Suppressor macrophage treated with lipopolysaccharide for 1 hour (primary cell): Measurements from ENCODE around the gene MEF2D.

Source experiments
- DNase-seq, 3 donors: peaks; one replicate each; pipeline ENCODE4 v3.0.0-alpha.2; 2020 to 2022

MEF2D gene

GRCh38 chr1:156439777-156440183 lies 60.8 kb downstream of the MEF2D start:
- no peak for DNase-seq

GRCh38 chr1:156439036-156439776 lies 61.4 kb downstream of the MEF2D start:
- DNase-seq: no peak

GRCh38 chr1:156438278-156438987 lies 62.1 kb downstream of the MEF2D start:
- DNase-seq: no peak

- DNase-seq: no peak
Observed at GRCh38 chr1:156437037-156437867, 63.3 kb downstream of the MEF2D start.

- peak in 2 of 3 donors; percentile 17 to 41 for DNase-seq
Observed at GRCh38 chr1:156436141-156437036, 64.2 kb downstream of the MEF2D start.

GRCh38 chr1:156435545-156436140 lies 64.9 kb downstream of the MEF2D start:
- peak; percentile 36 to 55 (median 39) for DNase-seq

- no peak for DNase-seq
Observed at GRCh38 chr1:156434989-156435544, 65.5 kb downstream of the MEF2D start.

- no peak for DNase-seq
Observed at GRCh38 chr1:156433602-156434001, 67.0 kb downstream of the MEF2D start.

- DNase-seq: no peak
Observed at GRCh38 chr1:156433032-156433431, 67.5 kb downstream of the MEF2D start.

GRCh38 chr1:156432669-156433018 lies 67.9 kb downstream of the MEF2D start:
- no peak for DNase-seq

- DNase-seq: no peak
Observed at GRCh38 chr1:156431769-156432668, 68.6 kb downstream of the MEF2D start.

- DNase-seq: no peak
Observed at GRCh38 chr1:156431366-156431765, 69.2 kb downstream of the MEF2D start.

GRCh38 chr1:156430866-156431265 lies 69.7 kb downstream of the MEF2D start:
- no peak for DNase-seq

- no peak for DNase-seq
Observed at GRCh38 chr1:156430303-156430702, 70.3 kb downstream of the MEF2D start.

- no peak for DNase-seq
Observed at GRCh38 chr1:156429313-156430060, 71.1 kb downstream of the MEF2D start.

- no peak for DNase-seq
Observed at GRCh38 chr1:156428746-156429288, 71.8 kb downstream of the MEF2D start.

GRCh38 chr1:156427957-156428356 lies 72.6 kb downstream of the MEF2D start:
- no peak for DNase-seq

GRCh38 chr1:156425943-156426342 lies 74.6 kb downstream of the MEF2D start:
- DNase-seq: no peak

- no peak for DNase-seq
Observed at GRCh38 chr1:156424806-156425432, 75.7 kb downstream of the MEF2D start.
